Measurements from ENCODE around the gene NEURL1.
"Not testable (repeated sequence)": the region's sequence is repeated elsewhere in the genome, so short reads cannot be mapped to it uniquely, and the experiment has no call there.

Gene NEURL1

DNA sequence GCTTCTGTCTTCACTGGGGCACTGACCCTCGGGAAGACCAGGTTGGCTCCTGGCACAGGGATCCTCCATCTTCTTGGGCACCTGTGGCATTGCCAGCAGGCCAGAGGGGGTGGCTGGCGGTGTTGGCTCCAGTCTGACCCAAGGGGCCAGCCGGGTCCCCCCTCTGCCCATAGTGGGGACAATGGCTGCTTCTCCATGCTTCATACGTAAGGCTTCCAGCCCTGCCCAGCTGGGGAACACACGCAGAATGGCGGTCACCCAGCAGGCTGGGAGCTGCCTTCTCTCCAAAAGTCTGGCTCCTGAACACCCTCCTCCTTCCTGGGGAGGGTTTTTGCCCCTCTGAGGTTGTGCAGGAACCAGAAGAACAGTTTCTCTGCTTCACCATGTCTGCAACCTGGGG lies 106.8 kb downstream of the NEURL1 start:
- Histone ChIP-seq H3K36me3 (ENCODE audit: insufficient read depth, insufficient read length, low read length) (peaks cover 43% of the 10 kb centered on the region), H3K4me3 (ENCODE audit: insufficient read length, low read depth) (no peak overlapping the region), H3K9me3 (ENCODE audit: insufficient read depth, low read length) (0 out of 2 replicates have a peak, but pooled peaks cover 2% of the 10 kb centered on the region), H3K4me1 (ENCODE audit: insufficient read depth, insufficient read length) (peaks cover 3% of the 10 kb centered on the region), H3K27me3 (ENCODE audit: insufficient read depth, insufficient read length) (no peaks in the 10 kb centered on the region), H3K9ac (ENCODE audit: insufficient read length, low read depth) (no peak overlapping the region)
- no peak for TF ChIP-seq ZNF274 (IDR thresholded peaks at IDR 0.05; ENCODE audit: low read depth, low read length)
- TF ChIP-seq SUZ12 (IDR thresholded peaks at IDR 0.05; ENCODE audit: extremely low read depth, insufficient read depth, insufficient read length): no peak
- TF ChIP-seq YY1 (IDR thresholded peaks at IDR 0.05; ENCODE audit: insufficient read depth, insufficient read length): no peak
- DNase-seq (ENCODE audit: low read depth, low spot score): no peak

DNA sequence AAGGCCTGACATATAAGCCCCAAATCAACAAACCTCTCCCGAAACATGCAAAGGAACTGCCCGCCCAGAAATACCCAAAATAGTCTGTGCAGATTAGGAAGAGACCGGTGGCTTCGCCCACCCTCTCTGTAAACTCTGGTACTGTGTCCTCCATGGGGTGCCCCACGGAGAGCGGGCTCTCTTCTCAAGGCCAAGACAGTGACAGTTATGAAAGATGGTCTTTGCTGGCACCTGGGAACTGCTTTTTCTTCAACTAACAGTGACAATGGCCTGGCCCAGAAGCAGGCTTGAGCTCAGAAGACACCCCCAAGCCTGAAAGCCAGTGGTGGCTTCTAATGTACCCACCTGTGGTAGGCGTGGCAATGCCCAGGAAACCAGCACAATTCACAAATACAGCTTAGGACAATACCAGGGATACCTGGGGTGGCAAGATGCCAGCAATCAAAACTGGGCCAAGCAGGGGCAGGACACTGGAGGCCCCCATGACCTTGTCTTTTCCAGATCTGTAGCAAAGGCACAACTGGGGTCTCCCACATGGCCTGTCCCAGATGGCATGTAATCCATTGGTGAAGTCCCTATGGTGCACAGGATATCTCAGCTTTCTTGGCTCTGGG lies 107.6 kb downstream of the NEURL1 start:
- no peak for TF ChIP-seq ZNF274 (IDR thresholded peaks at IDR 0.05; ENCODE audit: low read depth, low read length)
- TF ChIP-seq SUZ12 (IDR thresholded peaks at IDR 0.05; ENCODE audit: extremely low read depth, insufficient read depth, insufficient read length): no peak
- TF ChIP-seq YY1 (IDR thresholded peaks at IDR 0.05; ENCODE audit: insufficient read depth, insufficient read length): no peak
- Histone ChIP-seq H3K36me3 (ENCODE audit: insufficient read depth, insufficient read length, low read length) (peaks cover 50% of the 10 kb centered on the region), H3K9ac (ENCODE audit: insufficient read length, low read depth) (no peak overlapping the region), H3K27me3 (ENCODE audit: insufficient read depth, insufficient read length) (no peaks in the 10 kb centered on the region), H3K9me3 (ENCODE audit: insufficient read depth, low read length) (peaks cover 9% of the 10 kb centered on the region; the same call in 1 of the 2 replicates), H3K4me1 (ENCODE audit: insufficient read depth, insufficient read length) (peaks cover 3% of the 10 kb centered on the region), H3K4me3 (ENCODE audit: insufficient read length, low read depth) (no peak overlapping the region)
- DNase-seq (ENCODE audit: low read depth, low spot score): no peak

DNA sequence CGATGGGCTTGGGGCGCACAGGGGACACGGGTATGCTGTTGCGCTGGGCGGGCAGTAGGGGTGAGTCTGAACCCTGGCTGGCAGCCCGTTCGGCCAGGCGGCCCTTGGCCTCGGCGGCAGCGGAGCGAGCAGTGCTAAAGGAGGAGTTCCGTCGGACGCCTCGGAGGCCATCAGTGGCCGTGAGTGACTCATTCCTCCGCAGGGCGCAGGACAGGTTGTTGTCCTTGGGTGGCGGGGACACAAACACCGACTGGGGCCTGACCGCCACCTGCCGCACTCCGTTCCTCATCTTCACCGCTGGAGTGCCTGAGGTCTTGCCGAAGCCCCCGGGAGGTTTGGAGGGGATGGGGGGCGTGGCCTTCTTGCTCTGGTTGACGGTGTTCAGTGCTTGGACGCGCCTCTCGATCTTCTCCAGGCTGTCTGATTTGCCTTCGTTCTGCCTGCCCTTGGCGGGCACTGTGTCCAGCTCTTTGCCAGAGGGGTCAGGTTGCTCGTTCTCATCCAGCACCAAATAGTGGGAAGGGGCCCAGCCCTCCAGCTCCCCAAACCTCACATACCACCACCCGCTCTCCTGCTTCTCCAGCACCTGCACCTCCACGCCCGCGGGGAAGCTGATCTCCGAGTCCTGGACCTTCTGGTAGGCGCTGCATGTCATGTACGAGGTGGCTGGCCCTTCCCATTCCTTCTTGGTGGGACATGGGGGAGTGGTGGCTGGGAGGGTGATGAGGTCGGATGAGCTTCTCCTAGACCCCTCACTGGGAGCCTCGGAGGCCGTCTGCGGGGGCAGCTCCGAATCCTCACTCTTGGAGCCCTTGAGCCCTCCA lies 108.7 kb downstream of the NEURL1 start:
- Histone ChIP-seq H3K9ac (ENCODE audit: insufficient read length, low read depth) (no peak overlapping the region), H3K4me1 (ENCODE audit: insufficient read depth, insufficient read length) (peaks cover 3% of the 10 kb centered on the region), H3K36me3 (ENCODE audit: insufficient read depth, insufficient read length, low read length) (peaks cover 50% of the 10 kb centered on the region), H3K9me3 (ENCODE audit: insufficient read depth, low read length) (peaks cover 14% of the 10 kb centered on the region; the same call in 1 of the 2 replicates), H3K27me3 (ENCODE audit: insufficient read depth, insufficient read length) (no peaks in the 10 kb centered on the region), H3K4me3 (ENCODE audit: insufficient read length, low read depth) (no peak overlapping the region)
- no peak for DNase-seq (ENCODE audit: low read depth, low spot score)
- TF ChIP-seq ZNF274 (IDR thresholded peaks at IDR 0.05; ENCODE audit: low read depth, low read length) (no peak), SUZ12 (IDR thresholded peaks at IDR 0.05; ENCODE audit: extremely low read depth, insufficient read depth, insufficient read length) (no peak), YY1 (IDR thresholded peaks at IDR 0.05; ENCODE audit: insufficient read depth, insufficient read length) (no peak)

DNA sequence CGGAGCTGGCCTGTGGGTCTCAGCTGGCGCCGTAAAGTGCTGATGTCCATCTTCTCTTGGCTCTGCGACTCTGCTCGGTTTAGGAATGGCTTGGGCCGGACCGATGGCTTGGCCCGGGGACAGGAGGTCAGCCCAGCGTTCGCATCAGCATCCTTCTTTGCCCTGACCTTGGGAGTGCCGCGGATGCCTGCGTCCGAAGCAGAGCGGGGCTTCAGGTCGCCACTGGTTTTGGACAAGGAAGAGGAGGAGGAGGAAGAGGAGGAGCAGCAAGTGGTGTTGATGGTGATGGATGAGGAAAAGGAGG lies 109.3 kb downstream of the NEURL1 start:
- Histone ChIP-seq H3K36me3 (ENCODE audit: insufficient read depth, insufficient read length, low read length) (peaks cover 50% of the 10 kb centered on the region), H3K9ac (ENCODE audit: insufficient read length, low read depth) (no peak overlapping the region), H3K27me3 (ENCODE audit: insufficient read depth, insufficient read length) (no peaks in the 10 kb centered on the region), H3K4me3 (ENCODE audit: insufficient read length, low read depth) (no peak overlapping the region), H3K4me1 (ENCODE audit: insufficient read depth, insufficient read length) (peaks cover 3% of the 10 kb centered on the region), H3K9me3 (ENCODE audit: insufficient read depth, low read length) (peaks cover 14% of the 10 kb centered on the region; the same call in 1 of the 2 replicates)
- no peak for DNase-seq (ENCODE audit: low read depth, low spot score)
- no peak for TF ChIP-seq YY1 (IDR thresholded peaks at IDR 0.05; ENCODE audit: insufficient read depth, insufficient read length)
- no peak for TF ChIP-seq SUZ12 (IDR thresholded peaks at IDR 0.05; ENCODE audit: extremely low read depth, insufficient read depth, insufficient read length)
- no peak for TF ChIP-seq ZNF274 (IDR thresholded peaks at IDR 0.05; ENCODE audit: low read depth, low read length)

DNA sequence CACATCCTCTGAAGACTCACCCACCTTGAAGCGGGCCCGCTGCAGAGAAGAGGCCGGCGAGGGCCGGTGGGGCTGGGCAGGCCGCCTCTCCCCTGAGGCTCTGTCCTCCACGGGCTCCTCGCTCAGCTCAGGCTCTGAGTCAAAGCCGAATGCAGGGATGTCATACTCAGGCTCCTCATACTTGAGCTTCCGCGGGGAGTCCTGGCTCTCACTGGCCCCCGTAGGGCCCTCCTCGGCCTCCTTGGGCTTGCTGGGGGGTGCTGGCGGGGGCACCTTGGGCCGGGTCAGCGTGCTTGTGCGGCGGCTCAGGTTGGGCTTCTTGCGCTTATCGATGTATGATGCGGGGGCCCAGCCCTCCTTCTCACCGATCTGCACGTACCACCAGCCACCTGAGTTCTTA lies 109.9 kb downstream of the NEURL1 start:
- no peak overlapping the region for H3K9ac ChIP-seq (ENCODE audit: insufficient read length, low read depth)
- peaks cover 3% of the 10 kb centered on the region for H3K4me1 ChIP-seq (ENCODE audit: insufficient read depth, insufficient read length)
- DNase-seq (ENCODE audit: low read depth, low spot score): no peak
- H3K9me3 ChIP-seq (ENCODE audit: insufficient read depth, low read length): peaks cover 14% of the 10 kb centered on the region; the same call in 1 of the 2 replicates
- H3K27me3 ChIP-seq (ENCODE audit: insufficient read depth, insufficient read length): no peaks in the 10 kb centered on the region
- H3K36me3 ChIP-seq (ENCODE audit: insufficient read depth, insufficient read length, low read length): peaks cover 50% of the 10 kb centered on the region
- no peak overlapping the region for H3K4me3 ChIP-seq (ENCODE audit: insufficient read length, low read depth)
- no peak for TF ChIP-seq SUZ12 (IDR thresholded peaks at IDR 0.05; ENCODE audit: extremely low read depth, insufficient read depth, insufficient read length)
- TF ChIP-seq YY1 (IDR thresholded peaks at IDR 0.05; ENCODE audit: insufficient read depth, insufficient read length): no peak
- no peak for TF ChIP-seq ZNF274 (IDR thresholded peaks at IDR 0.05; ENCODE audit: low read depth, low read length)

DNA sequence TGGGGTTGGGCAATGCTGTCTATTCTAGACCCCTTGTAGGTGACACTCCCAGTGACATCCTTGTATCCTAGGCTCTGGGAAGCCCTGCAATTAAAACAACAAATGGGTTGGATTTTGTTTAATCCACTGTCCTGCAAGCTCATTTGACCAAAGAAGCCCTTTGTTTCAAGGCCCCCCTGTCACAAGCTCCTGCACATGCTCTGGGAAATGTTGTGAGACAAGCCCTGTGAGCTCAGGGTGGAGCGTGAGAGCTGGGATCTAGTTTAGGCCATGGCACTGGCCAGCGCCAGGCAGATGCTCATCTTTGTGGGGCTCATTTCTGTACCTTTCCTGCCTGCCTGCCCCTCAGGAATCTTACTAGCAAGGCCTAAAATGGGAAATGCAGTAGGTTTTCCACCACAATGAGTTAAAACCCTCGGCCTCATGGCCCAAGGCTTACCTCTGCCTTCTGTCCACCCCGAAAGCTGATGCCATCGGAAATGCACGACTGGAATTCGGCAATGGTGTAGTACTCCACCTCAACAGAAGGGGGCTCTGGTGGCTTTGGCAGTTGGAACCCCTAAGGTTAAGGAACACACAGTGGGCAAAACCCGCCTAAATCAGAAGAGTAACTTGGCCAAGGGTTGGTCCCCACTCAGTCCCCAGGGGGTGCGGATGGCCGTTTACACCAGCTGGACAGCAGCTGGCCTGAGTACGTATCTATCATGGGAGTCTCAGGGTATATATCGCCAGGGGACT lies 112.0 kb downstream of the NEURL1 start:
- peak; percentile 20 for DNase-seq (ENCODE audit: low read depth, low spot score)
- H3K9ac ChIP-seq (ENCODE audit: insufficient read length, low read depth): no peak overlapping the region

DNA sequence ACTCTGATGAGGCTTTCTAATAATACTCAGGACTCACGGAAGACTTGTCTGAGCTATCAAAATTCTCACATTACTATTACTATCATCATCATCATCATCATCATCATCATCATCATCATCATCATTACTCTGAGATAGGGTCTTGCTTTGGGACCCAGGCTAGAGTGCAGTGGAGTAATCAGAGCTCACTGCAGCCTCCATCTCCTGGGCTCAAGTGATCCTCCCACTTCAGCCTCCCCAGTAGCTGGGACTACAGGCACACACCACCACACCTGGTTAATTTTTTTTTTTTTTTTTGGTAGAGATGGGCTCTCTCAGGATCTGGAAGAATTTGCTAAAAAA lies 112.6 kb downstream of the NEURL1 start:
- DNase-seq (ENCODE audit: low read depth, low spot score); H3K9ac ChIP-seq (ENCODE audit: insufficient read length, low read depth); H3K4me3 ChIP-seq (ENCODE audit: insufficient read length, low read depth); H3K4me1 ChIP-seq (ENCODE audit: insufficient read depth, insufficient read length); H3K27me3 ChIP-seq (ENCODE audit: insufficient read depth, insufficient read length): not testable (repeated sequence)
- peaks cover 22% of the 10 kb centered on the region; the same call in 1 of the 2 replicates for H3K9me3 ChIP-seq (ENCODE audit: insufficient read depth, low read length)
- H3K36me3 ChIP-seq (ENCODE audit: insufficient read depth, insufficient read length, low read length): peaks cover 73% of the 10 kb centered on the region

More for the DNA sequence above, 112.0 kb downstream of the NEURL1 start:
- Histone ChIP-seq H3K4me1 (ENCODE audit: insufficient read depth, insufficient read length) (no peaks in the 10 kb centered on the region), H3K9me3 (ENCODE audit: insufficient read depth, low read length) (peaks cover 22% of the 10 kb centered on the region; the same call in 1 of the 2 replicates), H3K27me3 (ENCODE audit: insufficient read depth, insufficient read length) (no peaks in the 10 kb centered on the region), H3K36me3 (ENCODE audit: insufficient read depth, insufficient read length, low read length) (peaks cover 70% of the 10 kb centered on the region), H3K4me3 (ENCODE audit: insufficient read length, low read depth) (no peak overlapping the region)
- no peak for TF ChIP-seq YY1 (IDR thresholded peaks at IDR 0.05; ENCODE audit: insufficient read depth, insufficient read length)
- no peak for TF ChIP-seq SUZ12 (IDR thresholded peaks at IDR 0.05; ENCODE audit: extremely low read depth, insufficient read depth, insufficient read length)
- no peak for TF ChIP-seq ZNF274 (IDR thresholded peaks at IDR 0.05; ENCODE audit: low read depth, low read length)

DNA sequence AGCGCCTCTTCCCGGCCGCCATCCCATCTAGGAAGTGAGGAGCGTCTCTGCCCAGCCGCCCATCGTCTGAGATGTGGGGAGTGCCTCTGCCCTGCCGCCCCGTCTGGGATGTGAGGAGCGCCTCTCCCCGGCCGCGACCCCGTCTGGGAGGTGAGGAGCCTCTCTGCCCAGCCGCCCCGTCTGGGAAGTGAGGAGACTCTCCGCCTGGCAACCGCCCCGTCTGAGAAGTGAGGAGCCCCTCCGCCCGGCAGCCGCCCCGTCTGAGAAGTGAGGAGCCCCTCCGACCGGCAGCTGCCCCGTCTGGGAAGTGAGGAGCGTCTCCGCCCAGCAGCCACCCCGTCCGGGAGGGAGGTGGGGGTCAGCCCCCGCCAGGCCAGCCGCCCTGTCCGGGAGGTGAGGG lies 113.5 kb downstream of the NEURL1 start:
- H3K9me3 ChIP-seq (ENCODE audit: insufficient read depth, low read length): peaks cover 22% of the 10 kb centered on the region; the same call in 1 of the 2 replicates
- H3K9ac ChIP-seq (ENCODE audit: insufficient read length, low read depth); H3K4me1 ChIP-seq (ENCODE audit: insufficient read depth, insufficient read length); H3K4me3 ChIP-seq (ENCODE audit: insufficient read length, low read depth); DNase-seq (ENCODE audit: low read depth, low spot score); H3K27me3 ChIP-seq (ENCODE audit: insufficient read depth, insufficient read length): not testable (repeated sequence)
- H3K36me3 ChIP-seq (ENCODE audit: insufficient read depth, insufficient read length, low read length): peaks cover 73% of the 10 kb centered on the region

DNA sequence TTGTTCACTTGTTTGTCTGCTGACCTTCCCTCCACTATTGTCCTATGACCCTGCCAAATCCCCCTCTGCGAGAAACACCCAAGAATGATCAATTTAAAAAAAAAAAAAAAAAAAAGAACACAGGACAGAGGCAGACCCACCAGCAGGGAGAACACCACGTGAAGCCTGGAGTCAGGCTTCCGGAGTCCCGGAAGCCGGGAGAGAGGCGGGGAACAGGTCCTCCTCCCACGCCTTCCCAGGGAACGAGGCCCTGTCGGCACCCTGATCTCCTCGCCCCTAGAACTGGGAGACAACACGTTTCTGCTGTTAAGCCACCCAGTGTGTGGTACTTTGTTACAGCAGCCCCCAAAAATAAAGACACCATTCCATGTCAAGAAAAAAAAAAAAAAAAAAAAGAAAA lies 114.6 kb downstream of the NEURL1 start:
- H3K4me1 ChIP-seq (ENCODE audit: insufficient read depth, insufficient read length); H3K4me3 ChIP-seq (ENCODE audit: insufficient read length, low read depth); DNase-seq (ENCODE audit: low read depth, low spot score); H3K9ac ChIP-seq (ENCODE audit: insufficient read length, low read depth); H3K27me3 ChIP-seq (ENCODE audit: insufficient read depth, insufficient read length): not testable (repeated sequence)
- Histone ChIP-seq H3K36me3 (ENCODE audit: insufficient read depth, insufficient read length, low read length) (peaks cover 73% of the 10 kb centered on the region), H3K9me3 (ENCODE audit: insufficient read depth, low read length) (peaks cover 22% of the 10 kb centered on the region; the same call in 1 of the 2 replicates)
